HEK293T (cell line): Measurements from ENCODE around the gene ENDOU.

Experiments used
- BHLHE40 ChIP-seq: fragments of 450-650 bp; IDR thresholded peaks from 2 replicates; pipeline ENCODE4 v1.6.1; 2016; ENCODE audit warnings: mild to moderate bottlenecking, moderate library complexity, borderline replicate concordance
- FOXM1 ChIP-seq: fragments of 450-650 bp; IDR thresholded peaks from 2 replicates; pipeline ENCODE4 v1.6.1; 2017; ENCODE audit warnings: mild to moderate bottlenecking, borderline replicate concordance
- HDGF ChIP-seq: fragments of 450-650 bp; IDR thresholded peaks from 2 replicates; pipeline ENCODE4 v1.6.1; 2017; ENCODE audit warnings: antibody characterized with exemption, borderline replicate concordance
- LEF1 ChIP-seq: fragments of 450-650 bp; IDR thresholded peaks from 2 replicates; pipeline ENCODE4 v1.6.1; 2017; ENCODE audit warnings: mild to moderate bottlenecking, borderline replicate concordance
- SUZ12 ChIP-seq: fragments of 450-650 bp; IDR thresholded peaks from 2 replicates; pipeline ENCODE4 v1.6.1; 2016; ENCODE audit warnings: mild to moderate bottlenecking

GRCh38 chr12:47709237-47709636 lies 16.1 kb downstream of the ENDOU start:
- no peak for TF ChIP-seq HDGF
- TF ChIP-seq SUZ12: no peak
- no peak for TF ChIP-seq FOXM1
- TF ChIP-seq BHLHE40: no peak
- no peak for TF ChIP-seq LEF1
